Peyer's patch (tissue), 4 donors: Measurements from ENCODE around the gene HELB.
"Not testable (repeated sequence)": the region's sequence is repeated elsewhere in the genome, so short reads cannot be mapped to it uniquely, and the experiment has no call there.

Source experiments
- CTCF ChIP-seq, 6 experiments: fragments of 450-650 bp in 4 of 6; fragments of 200-600 bp in 2 of 6; sonication (generic) in 1 of 6; IDR thresholded peaks; one replicate each; pipeline ENCODE4 v1.5.1; 2017 to 2019; ENCODE audit warnings: antibody characterized with exemption in 6 of 6, mild to moderate bottlenecking in 3 of 6, moderate library complexity in 1 of 6
- POLR2A ChIP-seq, 2 donors: fragments of 450-650 bp; IDR thresholded peaks; one replicate each; pipeline ENCODE4 v1.5.1; 2017; ENCODE audit warnings: antibody characterized with exemption in 2 of 2, mild to moderate bottlenecking in 2 of 2, moderate library complexity in 2 of 2

- not testable (repeated sequence) for TF ChIP-seq CTCF (IDR thresholded peaks at IDR 0.05)
- peak in 1 of 2 donors; percentile 22 for TF ChIP-seq POLR2A (IDR thresholded peaks at IDR 0.05)
Observed at GRCh38 chr12:66303316-66303804, 1.1 kb downstream of the HELB start.
